Measurements from ENCODE around the gene B3GALT6. TPM values are rescaled to one million over a fixed set of nuclear protein-coding genes. Genes with fewer than 3 reads are reported as not detected.
A peak's percentile ranks its signal among the peaks of the same experiment; 100 is the strongest.

The B3GALT6 gene
- total RNA-seq, 4 donors from 2014 or later = 8.5 to 24.9 (median 12.2) TPM

- DNase-seq = no peak
- Histone ChIP-seq H3K36me3 (peaks cover 0 to 38% (median 13%) of the 10 kb centered on the region in 4 donors), H3K4me3 (no peak overlapping the region), H3K9me3 (no peaks in the 10 kb centered on the region), H3K27ac (peak overlapping the region in 1 of 4 donors; percentile 34), H3K4me1 (peaks cover 0 to 21% (median 6%) of the 10 kb centered on the region in 4 donors), H3K27me3 (peaks cover 4% of the 10 kb centered on the region)
- intact Hi-C loops (cut with DNase I; ENCODE audit: low total_unique reads) (no loop called here), in situ Hi-C loops (cut with MboI; ENCODE audit: low pct_ligation_motif_present in 1 of 4, low pct_unique_long_range_greater_than_20kb in 1 of 4, low sequenced_read_pairs in 3 of 4) (no loop called here)
- TF ChIP-seq POLR2AphosphoS5 (IDR thresholded peaks at IDR 0.05) (no peak), CTCF (IDR thresholded peaks at IDR 0.05) (no peak), EP300 (IDR thresholded peaks at IDR 0.05; ENCODE audit: low read depth) (no peak), POLR2A (IDR thresholded peaks at IDR 0.05) (no peak)
- WGBS, 2 donors (ENCODE audit: low coverage in 1 of 2) = 87 to 91% methylated on average over 9 to 62 of the region's 74 CpGs
Measured at GRCh38 chr1:1216770-1217620, 15.0 kb upstream of the B3GALT6 start.

GRCh38 chr1:1217621-1218523 lies 14.2 kb upstream of the B3GALT6 start:
- TF ChIP-seq POLR2AphosphoS5 (IDR thresholded peaks at IDR 0.05) (no peak), CTCF (IDR thresholded peaks at IDR 0.05) (no peak), POLR2A (IDR thresholded peaks at IDR 0.05) (no peak), EP300 (IDR thresholded peaks at IDR 0.05; ENCODE audit: low read depth) (no peak)
- in situ Hi-C loops (cut with MboI; ENCODE audit: low pct_ligation_motif_present in 1 of 4, low pct_unique_long_range_greater_than_20kb in 1 of 4, low sequenced_read_pairs in 3 of 4) (no loop called here), intact Hi-C loops (cut with DNase I; ENCODE audit: low total_unique reads) (no loop called here)
- peaks cover 4% of the 10 kb centered on the region for H3K27me3 ChIP-seq
- no peak overlapping the region for H3K27ac ChIP-seq
- DNase-seq = no peak
- H3K36me3 ChIP-seq = peaks cover 0 to 43% (median 13%) of the 10 kb centered on the region in 4 donors
- H3K9me3 ChIP-seq = no peaks in the 10 kb centered on the region
- H3K4me3 ChIP-seq = no peak overlapping the region
- peaks cover 0 to 21% (median 8%) of the 10 kb centered on the region in 4 donors for H3K4me1 ChIP-seq
- 85 to 88% methylated on average over 13 to 52 of the region's 52 CpGs for WGBS, 2 donors (ENCODE audit: low coverage in 1 of 2)

DNA sequence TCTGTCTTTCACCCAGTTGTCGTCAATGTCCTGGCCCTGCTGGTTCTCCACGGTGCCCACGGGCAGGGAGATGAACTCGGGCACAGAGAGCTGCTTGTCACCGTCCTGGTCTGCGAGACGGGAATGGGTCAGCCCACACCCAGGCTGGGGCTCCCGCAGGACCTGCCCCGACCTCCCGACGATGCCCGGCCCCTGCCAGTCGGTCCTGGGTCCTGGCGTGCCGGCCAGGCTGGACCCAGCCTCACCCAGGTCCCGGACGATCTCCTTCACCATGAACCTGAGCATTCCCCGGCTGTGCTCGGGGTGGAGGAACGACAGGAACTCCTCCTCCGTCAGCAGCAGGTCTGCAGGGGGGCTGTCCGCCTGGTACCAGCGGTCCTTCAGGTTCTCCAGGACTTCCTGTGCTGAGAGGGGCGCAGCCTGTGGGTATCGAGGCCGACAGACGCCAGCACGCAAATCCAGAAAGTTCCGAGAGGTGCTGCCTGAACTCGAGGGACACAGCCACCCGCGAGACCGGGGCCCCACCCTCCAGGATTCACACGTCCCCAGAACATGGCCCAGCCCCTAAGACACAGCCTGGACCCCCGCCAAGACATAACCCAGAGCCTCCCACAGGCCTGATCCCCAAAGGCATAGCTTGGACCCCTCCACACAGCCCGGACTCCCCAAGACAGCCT lies 13.4 kb upstream of the B3GALT6 start:
- Histone ChIP-seq H3K27me3 (no peaks in the 10 kb centered on the region), H3K27ac (no peak overlapping the region), H3K36me3 (peaks cover 0 to 50% (median 13%) of the 10 kb centered on the region in 4 donors), H3K9me3 (no peaks in the 10 kb centered on the region), H3K4me3 (no peak overlapping the region), H3K4me1 (peaks cover 0 to 14% (median 7%) of the 10 kb centered on the region in 4 donors)
- 94 to 95% methylated on average over 4 to 35 of the region's 36 CpGs for WGBS, 2 donors (ENCODE audit: low coverage in 1 of 2)
- intact Hi-C loops (cut with DNase I; ENCODE audit: low total_unique reads) (no loop called here), in situ Hi-C loops (cut with MboI; ENCODE audit: low pct_ligation_motif_present in 1 of 4, low pct_unique_long_range_greater_than_20kb in 1 of 4, low sequenced_read_pairs in 3 of 4) (no loop called here)
- TF ChIP-seq EP300 (IDR thresholded peaks at IDR 0.05; ENCODE audit: low read depth) (no peak), CTCF (IDR thresholded peaks at IDR 0.05) (no peak), POLR2A (IDR thresholded peaks at IDR 0.05) (no peak), POLR2AphosphoS5 (IDR thresholded peaks at IDR 0.05) (no peak)
- no peak for DNase-seq

Data from transverse colon (tissue), 4 donors.